HG03139 (cell line): ENCODE results near the gene SRL.

ENCODE experiments used
- ATAC-seq: cut with Tn5 transposase; IDR thresholded peaks from one replicate; pipeline ENCODE4 v1.9.1; 2021; ENCODE audit not compliant: unreplicated experiment

Gene SRL

GRCh38 chr16:4203748-4204147, 38.1 kb downstream of the SRL start:
- ATAC-seq = no peak

- no peak for ATAC-seq
These were observed 39.1 kb downstream of the SRL start for GRCh38 chr16:4202615-4203345.

GRCh38 chr16:4200781-4201137, 41.1 kb downstream of the SRL start:
- no peak for ATAC-seq

GRCh38 chr16:4200000-4200780, 41.7 kb downstream of the SRL start:
- no peak for ATAC-seq

GRCh38 chr16:4198816-4199215, 43.1 kb downstream of the SRL start:
- ATAC-seq = no peak

- no peak for ATAC-seq
These were observed 47.2 kb downstream of the SRL start for GRCh38 chr16:4194661-4195060.

- no peak for ATAC-seq
These were observed 48.0 kb downstream of the SRL start for GRCh38 chr16:4193920-4194319.

GRCh38 chr16:4192206-4192605, 49.7 kb downstream of the SRL start:
- ATAC-seq = no peak

GRCh38 chr16:4190712-4191333, 51.1 kb downstream of the SRL start:
- ATAC-seq = no peak

- no peak for ATAC-seq
These were observed 51.8 kb downstream of the SRL start for GRCh38 chr16:4190086-4190485.

GRCh38 chr16:4184038-4184702, 57.7 kb downstream of the SRL start:
- ATAC-seq = no peak

- peak; percentile 77 for ATAC-seq
These were observed 58.4 kb downstream of the SRL start for GRCh38 chr16:4183237-4184037.

- ATAC-seq = peak; percentile 39
These were observed 59.2 kb downstream of the SRL start for GRCh38 chr16:4182581-4183236.

GRCh38 chr16:4180511-4180910, 61.4 kb downstream of the SRL start:
- no peak for ATAC-seq

GRCh38 chr16:4179763-4180260, 62.1 kb downstream of the SRL start:
- ATAC-seq = no peak

GRCh38 chr16:4179020-4179419, 62.9 kb downstream of the SRL start:
- no peak for ATAC-seq

- no peak for ATAC-seq
These were observed 63.3 kb downstream of the SRL start for GRCh38 chr16:4178468-4179010.

GRCh38 chr16:4176906-4177417, 64.9 kb downstream of the SRL start:
- no peak for ATAC-seq

- no peak for ATAC-seq
These were observed 66.0 kb downstream of the SRL start for GRCh38 chr16:4175849-4176248.

GRCh38 chr16:4172070-4172469, 69.8 kb downstream of the SRL start:
- ATAC-seq = no peak
